Spleen (tissue), 7 donors: ENCODE results near the gene CACNA1H.

Source experiments
- CTCF ChIP-seq, 11 experiments: fragments of 200-600 bp in 7 of 11; fragments of 450-650 bp in 4 of 11; sonication (generic) in 4 of 11; IDR thresholded peaks in 8 of 11; conservative IDR thresholded peaks in 3 of 11; 1 replicate in 7 of 11; 2 replicates in 4 of 11; pipeline versions ENCODE4 v1.4.0 to v1.8.0; 2016 to 2021; ENCODE audit warnings: antibody characterized with exemption in 11 of 11, inconsistent platforms in 4 of 11, mild to moderate bottlenecking in 1 of 11
- POLR2A ChIP-seq, 3 donors: fragments of 450-650 bp; IDR thresholded peaks; one replicate each; pipeline ENCODE4 v1.5.1; 2017; ENCODE audit warnings: antibody characterized with exemption in 3 of 3, mild to moderate bottlenecking in 1 of 3
- POLR2AphosphoS5 ChIP-seq, 3 donors: sonication (generic); formaldehyde crosslinking; IDR thresholded peaks; one replicate each; pipeline ENCODE4 v1.5.1; 2017; ENCODE audit warnings: antibody characterized with exemption in 3 of 3
- donor health status: DM: no; HTN: no; CAD: no; lungs with moderate emphysema.
- donor health status: DM: no; HTN: no; CAD: no.
- donor health status: DM: no; HTN: no; CAD: no.

- TF ChIP-seq POLR2AphosphoS5 (IDR thresholded peaks at IDR 0.05) (no peak), POLR2A (IDR thresholded peaks at IDR 0.05) (no peak), CTCF (IDR thresholded peaks at IDR 0.05 in 8 of 11, conservative IDR thresholded peaks at IDR 0.05 in 3 of 11) (no peak)
These were observed 32.1 kb downstream of the CACNA1H start for GRCh38 chr16:1184980-1185379.
